Measurements from ENCODE around the gene XRCC4. TPM values are rescaled to one million over a fixed set of nuclear protein-coding genes. Genes with fewer than 3 reads are reported as not detected.

Gene XRCC4
- total RNA-seq, 1 donor from 2014 or later: 12.1 TPM

- Mint-ChIP-seq H3K4me3 (no peak overlapping the region), H3K4me1 (peaks cover 15% of the 10 kb centered on the region), H3K27me3 (ENCODE audit: low read depth) (no peaks in the 10 kb centered on the region), H3K9me3 (peaks cover 15% of the 10 kb centered on the region), H3K27ac (peak overlapping the region; percentile 52), H3K36me3 (peaks cover 14% of the 10 kb centered on the region)
- TF ChIP-seq, protein P1, sequence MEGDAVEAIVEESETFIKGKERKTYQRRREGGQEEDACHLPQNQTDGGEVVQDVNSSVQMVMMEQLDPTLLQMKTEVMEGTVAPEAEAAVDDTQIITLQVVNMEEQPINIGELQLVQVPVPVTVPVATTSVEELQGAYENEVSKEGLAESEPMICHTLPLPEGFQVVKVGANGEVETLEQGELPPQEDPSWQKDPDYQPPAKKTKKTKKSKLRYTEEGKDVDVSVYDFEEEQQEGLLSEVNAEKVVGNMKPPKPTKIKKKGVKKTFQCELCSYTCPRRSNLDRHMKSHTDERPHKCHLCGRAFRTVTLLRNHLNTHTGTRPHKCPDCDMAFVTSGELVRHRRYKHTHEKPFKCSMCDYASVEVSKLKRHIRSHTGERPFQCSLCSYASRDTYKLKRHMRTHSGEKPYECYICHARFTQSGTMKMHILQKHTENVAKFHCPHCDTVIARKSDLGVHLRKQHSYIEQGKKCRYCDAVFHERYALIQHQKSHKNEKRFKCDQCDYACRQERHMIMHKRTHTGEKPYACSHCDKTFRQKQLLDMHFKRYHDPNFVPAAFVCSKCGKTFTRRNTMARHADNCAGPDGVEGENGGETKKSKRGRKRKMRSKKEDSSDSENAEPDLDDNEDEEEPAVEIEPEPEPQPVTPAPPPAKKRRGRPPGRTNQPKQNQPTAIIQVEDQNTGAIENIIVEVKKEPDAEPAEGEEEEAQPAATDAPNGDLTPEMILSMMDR (IDR thresholded peaks at IDR 0.05; ENCODE audit: unreplicated experiment): no peak
- no peak for DNase-seq (ENCODE audit: low spot score in 2 of 2, unreplicated experiment in 2 of 2)
These were observed 236.1 kb downstream of the XRCC4 start for GRCh38 chr5:83313436-83313835.

DNA sequence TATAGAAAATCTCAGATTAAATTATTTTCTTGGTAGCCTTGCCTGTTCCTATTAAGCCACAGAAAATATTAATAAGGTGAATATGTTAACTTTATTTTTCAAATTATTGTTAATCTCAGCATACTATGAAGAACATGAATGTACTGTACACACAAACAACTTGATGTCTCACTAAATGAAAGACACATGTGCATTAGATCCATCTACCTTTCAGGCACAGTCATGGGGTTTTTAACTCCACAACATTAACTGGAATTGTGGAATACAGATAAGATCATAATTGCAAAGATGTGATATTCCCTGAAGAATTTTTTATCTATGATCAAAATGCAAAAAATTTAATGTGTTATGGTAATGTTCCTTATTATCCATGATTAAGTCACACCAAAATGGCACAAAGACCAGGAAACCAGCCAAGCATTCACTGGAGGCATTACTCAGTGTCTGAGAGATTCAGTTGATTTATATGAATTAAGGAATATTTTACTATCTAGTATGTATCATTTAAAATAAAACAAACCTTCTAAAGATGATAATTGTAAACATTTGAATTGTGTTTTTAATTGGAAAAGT, 244.2 kb downstream of the XRCC4 start:
- H3K36me3 Mint-ChIP-seq: no peaks in the 10 kb centered on the region
- H3K4me1 Mint-ChIP-seq: peaks cover 8% of the 10 kb centered on the region
- no peaks in the 10 kb centered on the region for H3K27me3 Mint-ChIP-seq (ENCODE audit: low read depth)
- TF ChIP-seq, protein P1 (IDR thresholded peaks at IDR 0.05; ENCODE audit: unreplicated experiment): no peak
- peaks cover 14% of the 10 kb centered on the region for H3K9me3 Mint-ChIP-seq
- DNase-seq (ENCODE audit: low spot score in 2 of 2, unreplicated experiment in 2 of 2): no peak
- no peak overlapping the region for H3K4me3 Mint-ChIP-seq
- no peak overlapping the region for H3K27ac Mint-ChIP-seq

GRCh38 chr5:83322273-83322924, 245.1 kb downstream of the XRCC4 start:
- Mint-ChIP-seq H3K27ac (peak overlapping the region; percentile 36), H3K4me1 (peaks cover 8% of the 10 kb centered on the region), H3K27me3 (ENCODE audit: low read depth) (no peaks in the 10 kb centered on the region), H3K36me3 (no peaks in the 10 kb centered on the region), H3K9me3 (peaks cover 14% of the 10 kb centered on the region), H3K4me3 (no peak overlapping the region)
- TF ChIP-seq, protein P1 (IDR thresholded peaks at IDR 0.05; ENCODE audit: unreplicated experiment): no peak
- DNase-seq (ENCODE audit: low spot score in 2 of 2, unreplicated experiment in 2 of 2): no peak

GRCh38 chr5:83323557-83324180, 246.3 kb downstream of the XRCC4 start:
- Mint-ChIP-seq H3K4me1 (peaks cover 8% of the 10 kb centered on the region), H3K27ac (no peak overlapping the region), H3K9me3 (peaks cover 14% of the 10 kb centered on the region), H3K36me3 (no peaks in the 10 kb centered on the region), H3K4me3 (no peak overlapping the region), H3K27me3 (ENCODE audit: low read depth) (no peaks in the 10 kb centered on the region)
- TF ChIP-seq, protein P1 (IDR thresholded peaks at IDR 0.05; ENCODE audit: unreplicated experiment): no peak
- no peak for DNase-seq (ENCODE audit: low spot score in 2 of 2, unreplicated experiment in 2 of 2)

GRCh38 chr5:83331842-83332241, 254.5 kb downstream of the XRCC4 start:
- DNase-seq (ENCODE audit: low spot score in 2 of 2, unreplicated experiment in 2 of 2): no peak
- H3K27ac Mint-ChIP-seq: no peak overlapping the region

More at GRCh38 chr5:83331842-83332241, 254.5 kb downstream of the XRCC4 start:
- no peak overlapping the region for H3K4me3 Mint-ChIP-seq
- TF ChIP-seq, protein P1 (IDR thresholded peaks at IDR 0.05; ENCODE audit: unreplicated experiment): no peak
- H3K9me3 Mint-ChIP-seq: no peaks in the 10 kb centered on the region
- H3K36me3 Mint-ChIP-seq: no peaks in the 10 kb centered on the region
- H3K4me1 Mint-ChIP-seq: no peaks in the 10 kb centered on the region
- no peaks in the 10 kb centered on the region for H3K27me3 Mint-ChIP-seq (ENCODE audit: low read depth)
